HG02678 (cell line): ENCODE data around the gene GDI1.

Experiments used
- ATAC-seq: cut with Tn5 transposase; IDR thresholded peaks from one replicate; pipeline ENCODE4 v1.9.1; 2021; ENCODE audit warnings: mild to moderate bottlenecking, moderate library complexity; ENCODE audit not compliant: unreplicated experiment

The GDI1 gene

GRCh38 chrX:154408659-154409221 lies 28.2 kb upstream of the GDI1 start:
- ATAC-seq, result no peak

GRCh38 chrX:154409222-154409871 lies 27.6 kb upstream of the GDI1 start, which contains the start of gene DNASE1L1:
Gene DNASE1L1 (minus strand): TSS chrX:154409254. CDS start chrX:154405568, 3,686 bp downstream.
- peak; percentile 50 for ATAC-seq

- peak; percentile 62 for ATAC-seq
These were observed 25.0 kb upstream of the GDI1 start for GRCh38 chrX:154411981-154412340.

GRCh38 chrX:154412468-154412867 lies 24.5 kb upstream of the GDI1 start:
- ATAC-seq, result no peak

- no peak for ATAC-seq
These were observed 23.8 kb upstream of the GDI1 start for GRCh38 chrX:154413142-154413541.

- no peak for ATAC-seq
These were observed 19.8 kb upstream of the GDI1 start for GRCh38 chrX:154417157-154417556.

GRCh38 chrX:154419189-154419588 lies 17.8 kb upstream of the GDI1 start:
- ATAC-seq, result no peak

GRCh38 chrX:154419688-154420401 lies 17.1 kb upstream of the GDI1 start:
- ATAC-seq, result no peak

GRCh38 chrX:154420402-154420756 lies 16.6 kb upstream of the GDI1 start:
- no peak for ATAC-seq

GRCh38 chrX:154426916-154427770 lies 9.8 kb upstream of the GDI1 start:
- no peak for ATAC-seq

- peak; percentile 99 for ATAC-seq
These were observed 8.5 kb upstream of the GDI1 start, which contains the start of gene ATP6AP1 for GRCh38 chrX:154428176-154429171. Gene ATP6AP1 (plus strand): TSS chrX:154428677. CDS start chrX:154428693, 16 bp downstream.

GRCh38 chrX:154429711-154430110 lies 7.2 kb upstream of the GDI1 start:
- ATAC-seq, result no peak

GRCh38 chrX:154430479-154430878 lies 6.5 kb upstream of the GDI1 start:
- no peak for ATAC-seq

- no peak for ATAC-seq
These were observed 6.0 kb upstream of the GDI1 start for GRCh38 chrX:154430916-154431315.

- no peak for ATAC-seq
These were observed 5.6 kb upstream of the GDI1 start for GRCh38 chrX:154431341-154431740.

GRCh38 chrX:154432210-154432609 lies 4.7 kb upstream of the GDI1 start:
- no peak for ATAC-seq

- no peak for ATAC-seq
These were observed 3.3 kb upstream of the GDI1 start for GRCh38 chrX:154433605-154434004.

GRCh38 chrX:154434394-154435168 lies 2.4 kb upstream of the GDI1 start:
- ATAC-seq, result no peak

GRCh38 chrX:154435171-154435733 lies 1.7 kb upstream of the GDI1 start:
- no peak for ATAC-seq
